GM08714 (cell line): ENCODE data around the gene USP47.

Experiments used
- H3K4me3 ChIP-seq: fragments of 200-500 bp; sonication (Bioruptor generic); 2 replicates; pipeline ENCODE4 v1.5.1; 2014; ENCODE audit warnings: mild to moderate bottlenecking, low read length, inconsistent platforms
- ZNF274 ChIP-seq: IDR thresholded peaks from 2 replicates; pipeline ENCODE4 v1.6.1; 2012; ENCODE audit warnings: mild to moderate bottlenecking, low read depth, low read length

Gene USP47

GRCh38 chr11:12005061-12005460 is 163.3 kb downstream of the USP47 start:
- no peak for TF ChIP-seq ZNF274
- H3K4me3 ChIP-seq = no peak overlapping the region

- no peak for TF ChIP-seq ZNF274
These were observed 163.7 kb downstream of the USP47 start for GRCh38 chr11:12005476-12005875.

GRCh38 chr11:12006552-12007229 is 164.9 kb downstream of the USP47 start:
- H3K4me3 ChIP-seq = no peak overlapping the region
- TF ChIP-seq ZNF274 = no peak

More at GRCh38 chr11:12005476-12005875, 163.7 kb downstream of the USP47 start:
- no peak overlapping the region for H3K4me3 ChIP-seq

- no peak for TF ChIP-seq ZNF274
- H3K4me3 ChIP-seq = no peak overlapping the region
These were observed 165.4 kb downstream of the USP47 start for GRCh38 chr11:12007230-12007593.

GRCh38 chr11:12007769-12008737 is 166.3 kb downstream of the USP47 start, which contains the start of gene DKK3:
Gene DKK3 (minus strand): TSS chr11:12008626. CDS start chr11:12008582, 44 bp downstream.
- H3K4me3 ChIP-seq = no peak within 1 kb of the TSS
- no peak for TF ChIP-seq ZNF274
